SHP77 (cell line): Measurements from ENCODE around the gene SYTL2.

Experiments
- DNase-seq, 2 experiments: peaks; one replicate each; lab custom pipeline; 2025; lab: John Stamatoyannopoulos, UW

Gene SYTL2

GRCh38 chr11:85827748-85828639 is 17.1 kb upstream of the SYTL2 start:
- no peak for DNase-seq

GRCh38 chr11:85826116-85826855 is 15.3 kb upstream of the SYTL2 start:
- DNase-seq = peak; percentile 18 to 27

DNA sequence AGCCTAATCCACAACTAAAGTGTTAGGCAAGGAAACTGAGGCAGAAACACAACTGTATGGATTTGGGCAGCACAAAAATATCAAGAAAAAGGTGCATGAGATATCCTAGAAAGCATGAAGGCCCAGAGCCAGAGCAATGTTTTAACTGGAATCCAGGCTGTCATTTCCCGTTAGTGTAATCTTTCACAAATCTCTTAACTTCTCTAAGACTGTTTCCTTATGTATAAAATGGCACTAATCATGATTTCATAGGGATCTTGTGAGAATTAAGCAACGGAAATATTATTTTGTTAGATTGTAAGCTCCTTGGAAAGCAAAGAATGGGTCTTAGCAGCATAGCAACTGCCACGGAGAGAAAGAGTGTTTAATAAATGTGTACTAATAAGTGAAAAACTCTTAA is 14.7 kb upstream of the SYTL2 start:
- no peak for DNase-seq

- no peak for DNase-seq
These were observed 12.9 kb upstream of the SYTL2 start for GRCh38 chr11:85823816-85824215.

DNA sequence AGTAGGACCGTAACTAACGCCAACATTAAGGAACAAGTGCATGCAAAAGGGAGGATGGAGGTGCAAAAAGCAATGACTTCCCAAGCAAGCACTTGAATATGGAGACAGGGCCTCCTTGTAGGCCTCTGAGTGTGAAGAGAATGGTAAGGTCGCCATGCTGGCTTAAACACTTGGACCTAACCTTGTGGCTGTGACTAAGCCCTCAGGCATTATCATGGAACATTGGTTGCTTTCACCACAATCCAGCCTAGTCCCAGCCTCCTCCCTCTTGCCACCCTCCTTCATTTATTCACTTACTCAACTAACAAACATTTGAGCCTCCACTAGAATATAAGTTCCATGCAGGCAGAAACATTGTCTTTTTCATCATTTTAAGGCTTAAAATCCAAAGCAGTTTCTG is 11.9 kb upstream of the SYTL2 start:
- DNase-seq = no peak

DNA sequence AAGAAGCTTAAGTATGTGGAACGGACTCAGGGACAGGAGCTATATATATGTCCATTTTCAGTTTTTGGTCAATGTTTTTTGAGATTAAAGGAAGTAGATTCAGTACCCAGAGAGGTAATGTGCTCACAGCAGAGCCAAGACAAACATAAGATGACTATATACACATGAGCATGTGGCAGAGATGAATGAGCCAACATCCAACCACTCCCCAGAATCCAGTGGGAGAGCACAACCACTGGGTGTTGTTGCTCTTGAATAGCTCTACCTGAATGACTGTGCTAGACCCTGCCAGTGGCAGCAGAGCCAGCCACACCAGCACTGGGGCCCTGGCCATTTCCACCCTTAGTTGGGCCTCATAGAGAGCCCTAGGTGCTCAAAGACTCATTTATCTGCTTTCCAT is 10.7 kb upstream of the SYTL2 start:
- DNase-seq = no peak

GRCh38 chr11:85819441-85819840 is 8.5 kb upstream of the SYTL2 start:
- no peak for DNase-seq

DNA sequence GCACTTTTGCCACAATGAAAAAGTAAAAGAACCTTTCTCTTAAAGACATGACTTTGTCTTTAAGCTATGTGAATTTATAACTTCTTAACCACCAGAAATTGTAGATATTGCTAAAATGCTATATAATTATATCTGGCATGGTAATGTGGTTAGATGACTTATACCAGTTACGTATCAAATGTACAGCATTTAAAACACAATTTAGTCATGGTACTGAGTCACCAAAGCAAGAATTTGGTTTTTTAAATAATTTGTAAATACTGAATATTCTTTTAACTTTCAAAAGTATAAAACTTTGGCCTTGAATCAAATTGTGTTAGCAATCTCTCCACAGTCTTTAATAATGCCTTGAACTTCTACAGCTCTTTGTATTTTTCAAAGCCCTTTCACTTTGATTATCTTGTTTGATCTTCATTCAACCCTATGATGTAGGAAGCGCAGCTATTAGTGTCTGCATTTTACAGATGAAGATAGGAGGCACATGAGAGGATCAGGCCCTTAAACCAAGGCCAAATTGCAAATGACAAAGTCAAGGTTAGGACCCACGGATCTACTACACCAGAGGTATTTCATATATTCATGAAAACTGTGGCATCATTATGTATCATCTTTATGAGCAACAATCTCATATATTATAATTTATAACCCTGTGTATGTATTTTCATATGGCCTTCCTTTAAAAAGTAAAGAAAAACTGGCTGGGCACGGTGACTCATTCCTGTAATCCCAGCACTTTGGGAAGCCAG is 4.4 kb upstream of the SYTL2 start:
- DNase-seq = no peak

DNA sequence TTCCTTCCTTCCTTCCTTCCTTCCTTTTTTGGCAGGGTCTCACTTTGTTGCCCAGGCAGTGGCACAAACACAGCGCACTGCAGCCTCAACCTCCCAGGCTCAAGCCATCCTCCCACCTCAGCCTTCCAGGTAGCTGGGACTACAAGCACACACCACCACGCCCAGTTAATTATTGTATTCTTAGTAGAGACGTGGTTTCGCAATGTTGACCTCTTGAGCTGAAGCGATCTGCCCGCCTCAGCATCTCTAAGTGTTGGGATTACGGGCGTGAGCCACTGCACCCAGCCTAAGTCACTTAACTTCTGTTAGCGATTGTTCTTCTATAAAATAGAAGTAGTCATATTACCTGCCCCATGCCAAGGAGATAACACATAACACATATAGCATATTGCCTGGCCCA is 2.8 kb upstream of the SYTL2 start:
- DNase-seq = no peak

GRCh38 chr11:85811624-85812023 is 683 bp upstream of the SYTL2 start:
- DNase-seq = no peak

- DNase-seq = no peak
These were observed 445 bp downstream of the SYTL2 start for GRCh38 chr11:85810521-85810870.

DNA sequence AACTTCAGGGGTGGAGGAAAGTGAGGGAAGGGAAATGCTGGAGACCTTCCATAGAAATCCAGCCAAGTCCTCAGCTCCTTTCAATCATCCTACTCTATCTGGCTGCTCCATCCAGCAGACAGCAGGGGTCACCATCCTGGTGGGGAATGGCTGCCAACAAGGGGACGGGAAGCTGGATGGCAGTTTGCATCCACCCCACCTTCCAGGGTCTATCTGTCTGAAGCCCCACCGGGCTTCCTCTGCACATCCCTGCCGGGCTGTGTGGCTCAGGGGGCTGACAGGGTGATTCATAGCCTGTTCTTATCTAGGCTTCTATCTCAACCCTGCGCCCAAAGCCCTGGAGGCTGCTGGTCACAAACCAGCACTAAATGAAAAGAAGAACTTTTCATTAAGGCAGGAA is 1.1 kb downstream of the SYTL2 start:
- no peak for DNase-seq

GRCh38 chr11:85809191-85809590 is 1.8 kb downstream of the SYTL2 start:
- no peak for DNase-seq

DNA sequence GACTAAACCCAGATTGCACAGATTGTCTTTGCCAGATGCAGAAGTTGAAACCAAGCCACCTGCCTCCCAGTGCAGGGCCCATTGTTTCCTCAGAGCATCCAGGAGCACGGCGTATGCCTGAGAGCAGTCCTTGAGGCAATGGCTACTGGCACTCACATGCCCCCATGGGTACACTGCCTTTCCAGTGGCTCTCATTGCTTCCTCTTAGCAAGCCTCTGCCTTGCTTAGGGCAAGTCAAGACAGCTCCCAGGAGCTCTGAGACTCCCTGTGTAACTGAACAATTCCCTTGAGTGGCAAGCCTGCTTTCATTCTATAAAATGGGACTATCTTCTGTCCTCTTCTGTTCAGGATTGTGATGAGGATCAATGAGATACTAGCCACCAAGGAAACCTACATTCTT is 4.1 kb downstream of the SYTL2 start:
- no peak for DNase-seq

GRCh38 chr11:85806016-85806415 is 4.9 kb downstream of the SYTL2 start:
- no peak for DNase-seq

DNA sequence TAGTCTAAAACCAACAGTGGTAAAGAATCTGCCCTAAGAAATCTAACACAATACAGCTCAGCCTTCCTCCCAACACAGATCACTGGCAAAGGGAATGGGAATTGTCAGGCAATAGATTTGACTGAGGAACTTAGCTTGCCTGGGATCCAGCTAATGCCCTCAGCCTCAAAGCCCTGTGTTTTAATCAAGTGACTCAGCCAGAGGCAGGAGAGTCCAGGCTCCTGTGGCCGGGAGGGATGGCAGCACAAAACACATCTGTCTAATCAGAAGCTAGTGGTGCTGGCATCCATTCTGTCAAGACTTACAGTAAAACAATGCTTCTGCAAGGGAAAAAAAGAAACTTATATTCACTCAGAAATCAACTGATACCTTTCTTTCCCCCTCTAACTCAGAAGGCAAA is 5.6 kb downstream of the SYTL2 start:
- DNase-seq = no peak

DNA sequence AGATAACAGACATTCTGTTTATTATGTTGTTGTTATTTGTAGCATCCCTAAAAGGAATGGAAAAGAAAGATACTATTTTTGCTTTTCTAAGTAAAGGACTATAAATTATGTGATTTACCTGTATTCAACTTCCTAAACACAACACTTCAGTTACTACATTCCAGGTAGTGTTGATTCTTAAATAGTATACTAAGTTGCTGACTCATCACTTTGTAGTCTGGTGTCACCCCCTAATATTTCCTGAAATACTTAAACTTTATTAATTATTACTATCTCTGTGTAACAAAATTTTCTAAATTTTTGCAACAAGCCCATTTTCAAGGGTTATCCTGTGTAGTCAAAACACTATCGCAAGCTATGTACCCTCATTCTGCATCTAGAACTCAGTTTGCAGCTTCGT is 7.0 kb downstream of the SYTL2 start:
- DNase-seq = no peak

DNA sequence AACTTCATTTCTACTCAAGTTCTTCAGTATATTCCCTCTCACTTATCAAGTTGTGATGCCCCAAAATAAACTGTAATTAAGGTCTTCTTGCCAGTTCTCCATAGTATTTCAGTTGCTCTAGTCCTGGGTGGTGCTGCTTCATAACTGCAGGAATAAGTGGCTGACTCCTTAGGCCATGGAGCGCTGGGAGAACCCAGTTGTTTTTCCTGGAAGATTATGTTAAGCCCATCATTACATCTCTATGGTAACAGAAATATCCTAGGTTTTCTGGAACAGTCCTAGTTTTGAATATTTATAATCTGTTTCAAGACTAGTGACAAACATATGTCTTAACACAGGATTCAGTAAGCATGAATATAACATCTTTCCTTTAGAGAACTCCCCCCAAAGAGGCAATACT is 7.6 kb downstream of the SYTL2 start:
- no peak for DNase-seq

DNA sequence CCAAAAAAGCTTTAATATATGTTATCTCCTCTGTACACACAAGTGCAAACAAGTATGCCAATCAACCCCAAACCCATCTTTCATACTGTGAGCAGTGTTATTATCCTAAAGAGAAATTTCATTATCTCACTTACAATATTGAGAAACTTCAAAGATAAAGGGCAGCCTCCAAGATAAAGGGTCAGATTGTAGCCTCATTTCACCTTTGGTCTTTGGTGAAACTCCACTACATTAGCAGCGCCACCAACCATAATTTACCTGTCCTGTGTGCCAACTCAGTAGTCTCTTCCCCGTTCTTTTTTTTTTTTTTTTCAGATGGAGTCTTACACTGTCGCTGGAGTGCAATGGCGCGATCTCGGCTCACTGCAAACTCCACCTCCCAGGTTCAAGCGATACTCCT is 9.4 kb downstream of the SYTL2 start:
- no peak for DNase-seq

DNA sequence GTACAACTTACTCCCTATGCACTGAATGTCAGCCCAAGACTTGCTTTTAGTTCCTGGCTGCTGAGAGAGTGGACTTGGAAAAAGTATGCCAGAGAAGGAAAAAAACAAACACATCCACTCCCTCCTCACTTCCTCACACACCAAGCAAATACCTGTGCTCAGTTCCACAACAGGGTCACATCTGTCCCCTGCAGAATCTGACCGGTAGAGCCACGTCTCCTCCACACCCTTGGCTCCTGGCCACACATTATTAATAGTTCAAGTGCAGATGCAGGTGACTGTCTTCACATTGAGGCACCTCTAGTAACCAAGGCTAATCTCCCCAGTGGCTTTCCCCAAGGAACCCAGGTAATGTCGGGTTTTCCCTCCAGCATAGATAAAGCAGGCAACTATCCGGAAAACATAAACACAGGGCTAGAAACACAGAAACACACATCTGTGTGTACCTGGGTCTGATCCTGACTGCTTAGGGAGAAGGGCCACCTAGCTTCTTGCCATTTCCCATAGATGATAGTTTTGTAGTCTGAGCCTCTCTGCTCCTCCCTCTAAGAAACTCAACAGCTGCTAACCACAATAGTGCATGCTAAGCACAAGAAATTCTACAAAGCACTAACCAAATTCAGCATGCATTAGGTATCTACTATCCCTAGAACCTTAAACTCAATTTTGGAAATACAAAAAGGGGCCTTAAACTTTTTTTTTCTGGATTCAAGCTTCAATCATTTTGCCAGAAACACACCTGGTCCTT is 10.2 kb downstream of the SYTL2 start:
- no peak for DNase-seq

- no peak for DNase-seq
These were observed 11.8 kb downstream of the SYTL2 start for GRCh38 chr11:85799142-85799541.

DNA sequence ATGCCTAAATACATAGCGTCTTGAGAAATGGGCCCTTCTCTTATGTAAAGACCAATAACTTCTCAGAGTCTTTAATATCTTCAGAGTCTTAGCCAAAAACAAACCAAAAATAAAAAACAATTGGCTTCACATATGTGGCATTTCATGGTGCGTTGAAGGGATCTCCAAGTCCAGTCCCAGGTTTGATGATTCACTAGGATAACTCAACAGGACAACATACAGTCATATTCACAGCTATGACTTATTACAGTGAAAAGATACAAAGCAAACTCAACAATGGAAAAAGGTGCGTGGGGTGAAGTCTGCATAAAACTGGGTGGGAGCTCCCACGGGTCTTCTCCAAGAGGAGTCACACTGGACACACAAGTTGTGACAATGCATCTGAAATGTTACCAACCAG is 12.6 kb downstream of the SYTL2 start:
- DNase-seq = no peak
